ENCODE results near the gene TMEM106C. TPM values are rescaled to one million over a fixed set of nuclear protein-coding genes. Genes with fewer than 3 reads are reported as not detected.

Gene TMEM106C
- total RNA-seq, 1 donor from 2014 or later: 24.0 TPM

- Mint-ChIP-seq H3K27me3 (ENCODE audit: unreplicated experiment) (peaks cover 27% of the 10 kb centered on the region), H3K4me1 (ENCODE audit: low read depth, unreplicated experiment) (peaks cover 16% of the 10 kb centered on the region), H3K27ac (ENCODE audit: unreplicated experiment) (no peak within 1 kb of the TSS), H3K4me3 (ENCODE audit: unreplicated experiment) (peak within 1 kb of the TSS; percentile 94), H3K9me3 (ENCODE audit: unreplicated experiment) (peaks cover 5% of the 10 kb centered on the region), H3K36me3 (ENCODE audit: unreplicated experiment) (peaks cover 4% of the 10 kb centered on the region)
- peak; percentile 53 for DNase-seq
- no peak for TF ChIP-seq CTCF (IDR thresholded peaks at IDR 0.05; ENCODE audit: partially characterized antibody, unreplicated experiment)
These were observed 40.9 kb downstream of the TMEM106C start, which contains the start of gene COL2A1 for GRCh38 chr12:48004053-48004941. COL2A1 (minus strand) TSS chr12:48004476; CDS start chr12:48004321, 155 bp downstream.

GRCh38 chr12:48005001-48005749 lies 41.8 kb downstream of the TMEM106C start:
- H3K9me3 Mint-ChIP-seq (ENCODE audit: unreplicated experiment): peaks cover 7% of the 10 kb centered on the region
- H3K4me1 Mint-ChIP-seq (ENCODE audit: low read depth, unreplicated experiment): peaks cover 16% of the 10 kb centered on the region
- DNase-seq: no peak
- no peak for TF ChIP-seq CTCF (IDR thresholded peaks at IDR 0.05; ENCODE audit: partially characterized antibody, unreplicated experiment)
- no peak overlapping the region for H3K27ac Mint-ChIP-seq (ENCODE audit: unreplicated experiment)
- peak overlapping the region; percentile 43 for H3K4me3 Mint-ChIP-seq (ENCODE audit: unreplicated experiment)
- peaks cover 27% of the 10 kb centered on the region for H3K27me3 Mint-ChIP-seq (ENCODE audit: unreplicated experiment)
- peaks cover 9% of the 10 kb centered on the region for H3K36me3 Mint-ChIP-seq (ENCODE audit: unreplicated experiment)

- DNase-seq: no peak
These were observed 42.3 kb downstream of the TMEM106C start for GRCh38 chr12:48005750-48006021.

GRCh38 chr12:48007206-48007605 lies 43.8 kb downstream of the TMEM106C start:
- Mint-ChIP-seq H3K27me3 (ENCODE audit: unreplicated experiment) (peaks cover 25% of the 10 kb centered on the region), H3K27ac (ENCODE audit: unreplicated experiment) (no peak overlapping the region), H3K4me3 (ENCODE audit: unreplicated experiment) (no peak overlapping the region), H3K9me3 (ENCODE audit: unreplicated experiment) (peaks cover 5% of the 10 kb centered on the region), H3K4me1 (ENCODE audit: low read depth, unreplicated experiment) (peaks cover 20% of the 10 kb centered on the region), H3K36me3 (ENCODE audit: unreplicated experiment) (peaks cover 9% of the 10 kb centered on the region)
- DNase-seq: no peak
- TF ChIP-seq CTCF (IDR thresholded peaks at IDR 0.05; ENCODE audit: partially characterized antibody, unreplicated experiment): no peak

More at GRCh38 chr12:48005750-48006021, 42.3 kb downstream of the TMEM106C start:
- Mint-ChIP-seq H3K36me3 (ENCODE audit: unreplicated experiment) (peaks cover 9% of the 10 kb centered on the region), H3K9me3 (ENCODE audit: unreplicated experiment) (peaks cover 5% of the 10 kb centered on the region), H3K27me3 (ENCODE audit: unreplicated experiment) (peaks cover 24% of the 10 kb centered on the region), H3K4me3 (ENCODE audit: unreplicated experiment) (peak overlapping the region; percentile 43), H3K4me1 (ENCODE audit: low read depth, unreplicated experiment) (peaks cover 17% of the 10 kb centered on the region), H3K27ac (ENCODE audit: unreplicated experiment) (no peak overlapping the region)
- TF ChIP-seq CTCF (IDR thresholded peaks at IDR 0.05; ENCODE audit: partially characterized antibody, unreplicated experiment): no peak
